ENCODE results near the gene ECI2.
A peak's percentile ranks its signal among the peaks of the same experiment; 100 is the strongest.

ECI2 gene

DNA sequence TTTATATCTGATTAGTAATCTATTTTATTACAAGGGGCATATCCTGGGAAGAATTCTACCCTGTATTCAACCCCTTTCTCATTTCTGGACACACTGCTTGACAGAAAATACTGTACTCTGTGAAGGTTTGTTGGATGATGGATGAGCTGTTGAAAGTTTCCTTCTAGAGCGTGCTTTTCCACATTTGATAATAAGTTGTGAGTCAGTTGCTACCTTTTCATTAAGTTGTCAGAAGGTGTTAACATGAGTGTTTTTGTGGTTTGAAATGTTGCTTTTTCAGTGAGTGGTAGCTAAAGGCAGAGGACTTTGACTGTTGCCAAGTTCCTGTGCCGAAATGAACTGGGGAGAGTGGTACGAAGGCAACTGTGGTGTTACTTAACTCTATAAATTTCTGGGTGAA lies 3.9 kb upstream of the ECI2 start (continued):
- TF ChIP-seq SCRT2 (tag by site-specific recombination; IDR thresholded peaks at IDR 0.05) (0 out of 2 replicates have a peak, but pooled peaks have one; percentile 17), ZNF366 (tag by site-specific recombination; conservative IDR thresholded peaks at IDR 0.05) (no peak), KLF8 (tag by site-specific recombination; IDR thresholded peaks at IDR 0.05) (no peak), ZNF354C (tag by site-specific recombination; IDR thresholded peaks at IDR 0.05; ENCODE audit: borderline replicate concordance, low read depth) (no peak), ZNF426 (tag by site-specific recombination; IDR thresholded peaks at IDR 0.05) (no peak), GFI1B (tag by site-specific recombination; IDR thresholded peaks at IDR 0.05) (no peak), ZNF133 (tag by site-specific recombination; IDR thresholded peaks at IDR 0.05) (no peak), OSR2 (tag by site-specific recombination; IDR thresholded peaks at IDR 0.05) (peak; percentile 90), ZNF792 (tag by site-specific recombination; IDR thresholded peaks at IDR 0.05) (no peak), ZNF777 (tag by site-specific recombination; IDR thresholded peaks at IDR 0.05; ENCODE audit: borderline replicate concordance) (no peak), ZNF48 (tag by site-specific recombination; IDR thresholded peaks at IDR 0.05) (no peak), ZSCAN16 (tag by site-specific recombination; IDR thresholded peaks at IDR 0.05) (no peak), ZNF76 (tag by site-specific recombination; IDR thresholded peaks at IDR 0.05; ENCODE audit: borderline replicate concordance, low read depth) (no peak), MEIS1 (CRISPR knock-in tag; IDR thresholded peaks at IDR 0.05; ENCODE audit: borderline replicate concordance) (no peak), EGR2 (tag by site-specific recombination; IDR thresholded peaks at IDR 0.05; ENCODE audit: low read depth) (no peak), ZNF558 (tag by site-specific recombination; IDR thresholded peaks at IDR 0.05) (no peak), ZNF658 (tag by site-specific recombination; IDR thresholded peaks at IDR 0.05) (no peak), ZNF785 (tag by site-specific recombination; IDR thresholded peaks at IDR 0.05) (no peak), ZNF239 (tag by site-specific recombination; IDR thresholded peaks at IDR 0.05) (no peak)
- TF ChIP-seq, protein P1, sequence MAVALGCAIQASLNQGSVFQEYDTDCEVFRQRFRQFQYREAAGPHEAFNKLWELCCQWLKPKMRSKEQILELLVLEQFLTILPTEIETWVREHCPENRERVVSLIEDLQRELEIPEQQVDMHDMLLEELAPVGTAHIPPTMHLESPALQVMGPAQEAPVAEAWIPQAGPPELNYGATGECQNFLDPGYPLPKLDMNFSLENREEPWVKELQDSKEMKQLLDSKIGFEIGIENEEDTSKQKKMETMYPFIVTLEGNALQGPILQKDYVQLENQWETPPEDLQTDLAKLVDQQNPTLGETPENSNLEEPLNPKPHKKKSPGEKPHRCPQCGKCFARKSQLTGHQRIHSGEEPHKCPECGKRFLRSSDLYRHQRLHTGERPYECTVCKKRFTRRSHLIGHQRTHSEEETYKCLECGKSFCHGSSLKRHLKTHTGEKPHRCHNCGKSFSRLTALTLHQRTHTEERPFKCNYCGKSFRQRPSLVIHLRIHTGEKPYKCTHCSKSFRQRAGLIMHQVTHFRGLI (tag by site-specific recombination; IDR thresholded peaks at IDR 0.05) = no peak
- TF ChIP-seq, protein P2, sequence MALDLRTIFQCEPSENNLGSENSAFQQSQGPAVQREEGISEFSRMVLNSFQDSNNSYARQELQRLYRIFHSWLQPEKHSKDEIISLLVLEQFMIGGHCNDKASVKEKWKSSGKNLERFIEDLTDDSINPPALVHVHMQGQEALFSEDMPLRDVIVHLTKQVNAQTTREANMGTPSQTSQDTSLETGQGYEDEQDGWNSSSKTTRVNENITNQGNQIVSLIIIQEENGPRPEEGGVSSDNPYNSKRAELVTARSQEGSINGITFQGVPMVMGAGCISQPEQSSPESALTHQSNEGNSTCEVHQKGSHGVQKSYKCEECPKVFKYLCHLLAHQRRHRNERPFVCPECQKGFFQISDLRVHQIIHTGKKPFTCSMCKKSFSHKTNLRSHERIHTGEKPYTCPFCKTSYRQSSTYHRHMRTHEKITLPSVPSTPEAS (tag by site-specific recombination; IDR thresholded peaks at IDR 0.05) = no peak

DNA sequence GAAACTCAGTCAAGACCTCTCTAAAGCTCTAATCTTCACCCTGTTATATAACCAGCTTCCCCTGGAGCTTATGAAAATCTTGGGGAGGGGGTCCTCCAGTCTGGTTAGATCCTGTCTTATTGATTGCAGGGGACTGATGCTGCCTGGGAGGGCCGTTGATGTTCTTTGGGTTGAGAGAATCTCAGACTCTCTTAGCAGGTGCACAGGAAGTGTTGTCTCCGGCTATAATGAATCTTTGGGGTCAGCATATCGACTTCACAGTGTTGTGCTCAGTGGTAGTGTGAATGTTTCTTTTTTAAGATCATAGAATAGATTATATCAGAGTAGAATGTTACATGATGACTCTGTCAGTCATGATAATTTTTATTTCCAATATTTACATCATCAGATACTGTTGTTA lies 2.8 kb upstream of the ECI2 start:
- TF ChIP-seq ZNF571 (tag by site-specific recombination; IDR thresholded peaks at IDR 0.05) (no peak), ZNF621 (tag by site-specific recombination; IDR thresholded peaks at IDR 0.05) (no peak), ZNF274 (IDR thresholded peaks at IDR 0.05; ENCODE audit: low read length) (no peak), ZNF274 (tag by site-specific recombination; IDR thresholded peaks at IDR 0.05; ENCODE audit: borderline replicate concordance) (no peak), ZNF416 (tag by site-specific recombination; IDR thresholded peaks at IDR 0.05) (no peak), ZNF521 (tag by site-specific recombination; IDR thresholded peaks at IDR 0.05) (no peak), KLF1 (tag by site-specific recombination; IDR thresholded peaks at IDR 0.05) (no peak), ZNF175 (tag by site-specific recombination; IDR thresholded peaks at IDR 0.05) (no peak), ZNF664 (tag by site-specific recombination; IDR thresholded peaks at IDR 0.05) (no peak), ZNF585B (tag by site-specific recombination; IDR thresholded peaks at IDR 0.05) (no peak), ZNF610 (tag by site-specific recombination; IDR thresholded peaks at IDR 0.05; ENCODE audit: borderline replicate concordance) (no peak), ZBTB7A (tag by site-specific recombination; IDR thresholded peaks at IDR 0.05; ENCODE audit: low read depth) (no peak), ZNF394 (tag by site-specific recombination; IDR thresholded peaks at IDR 0.05; ENCODE audit: borderline replicate concordance) (no peak)
- TF ChIP-seq, protein P3, sequence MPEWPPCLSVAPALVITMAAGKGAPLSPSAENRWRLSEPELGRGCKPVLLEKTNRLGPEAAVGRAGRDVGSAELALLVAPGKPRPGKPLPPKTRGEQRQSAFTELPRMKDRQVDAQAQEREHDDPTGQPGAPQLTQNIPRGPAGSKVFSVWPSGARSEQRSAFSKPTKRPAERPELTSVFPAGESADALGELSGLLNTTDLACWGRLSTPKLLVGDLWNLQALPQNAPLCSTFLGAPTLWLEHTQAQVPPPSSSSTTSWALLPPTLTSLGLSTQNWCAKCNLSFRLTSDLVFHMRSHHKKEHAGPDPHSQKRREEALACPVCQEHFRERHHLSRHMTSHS (tag by site-specific recombination; IDR thresholded peaks at IDR 0.05) = no peak
- TF ChIP-seq, protein P2 (tag by site-specific recombination; IDR thresholded peaks at IDR 0.05) = no peak
- no peak overlapping the region for H3K4me3 ChIP-seq (ENCODE audit: low read depth, low read length)
- no peak overlapping the region for H3K27ac ChIP-seq (ENCODE audit: extremely low read depth, low read depth, low read length)
- POLR2A ChIA-PET = no interaction called here
- peaks cover 5% of the 10 kb centered on the region for H3K4me1 ChIP-seq (ENCODE audit: control insufficient read depth, insufficient read depth, low read length)
- peaks cover 0 to 5% of the 10 kb centered on the region in 2 experiments; a peak in 1 of 3 replicates for H3K36me3 ChIP-seq (ENCODE audit: control insufficient read depth in 2 of 2, insufficient read depth in 1 of 2, low read length in 2 of 2)
- no peaks in the 10 kb centered on the region for H3K9me3 ChIP-seq (ENCODE audit: control insufficient read depth, insufficient read depth, low read depth, low read length)
- CTCF ChIA-PET = interaction anchor here (0.6 to 3.6 kb wide), 5 partner anchors 13 to 117 kb away, joined by 3 to 21 read pairs (median 4); no protein-coding TSS in a partner anchor
